GM19395 (cell line): ENCODE results near the gene ASB2.

ENCODE experiments used
- ATAC-seq: cut with Tn5 transposase; IDR thresholded peaks from one replicate; pipeline ENCODE4 v1.9.1; 2021; ENCODE audit warnings: mild to moderate bottlenecking, moderate library complexity; ENCODE audit not compliant: unreplicated experiment

ASB2 gene

GRCh38 chr14:93909429-93910128 lies 66.8 kb downstream of the ASB2 start:
- no peak for ATAC-seq

- peak; percentile 81 for ATAC-seq
Measured at GRCh38 chr14:93906341-93907329, 69.7 kb downstream of the ASB2 start.

- no peak for ATAC-seq
Measured at GRCh38 chr14:93905623-93906022, 70.7 kb downstream of the ASB2 start.

GRCh38 chr14:93903342-93904184 lies 72.8 kb downstream of the ASB2 start:
- ATAC-seq = no peak

- no peak for ATAC-seq
Measured at GRCh38 chr14:93902619-93903307, 73.6 kb downstream of the ASB2 start.

GRCh38 chr14:93901813-93902212 lies 74.6 kb downstream of the ASB2 start:
- no peak for ATAC-seq

- no peak for ATAC-seq
Measured at GRCh38 chr14:93898731-93899130, 77.6 kb downstream of the ASB2 start.

GRCh38 chr14:93898081-93898611 lies 78.2 kb downstream of the ASB2 start:
- no peak for ATAC-seq

GRCh38 chr14:93897476-93897845 lies 78.9 kb downstream of the ASB2 start:
- ATAC-seq = no peak

GRCh38 chr14:93895023-93895604 lies 81.3 kb downstream of the ASB2 start:
- no peak for ATAC-seq

- ATAC-seq = no peak
Measured at GRCh38 chr14:93893661-93894261, 82.6 kb downstream of the ASB2 start.

- ATAC-seq = peak; percentile 76
Measured at GRCh38 chr14:93892923-93893558, 83.3 kb downstream of the ASB2 start.

GRCh38 chr14:93892505-93892839 lies 83.9 kb downstream of the ASB2 start:
- no peak for ATAC-seq

- ATAC-seq = no peak
Measured at GRCh38 chr14:93891756-93892504, 84.4 kb downstream of the ASB2 start.

- no peak for ATAC-seq
Measured at GRCh38 chr14:93889739-93890483, 86.5 kb downstream of the ASB2 start.

- ATAC-seq = no peak
Measured at GRCh38 chr14:93888995-93889394, 87.4 kb downstream of the ASB2 start.

GRCh38 chr14:93884950-93885349 lies 91.4 kb downstream of the ASB2 start:
- ATAC-seq = no peak
